WTC11 (cell line): ENCODE data around the gene TCAIM. TPM values are rescaled to one million over a fixed set of nuclear protein-coding genes. Genes with fewer than 3 reads are reported as not detected.

Experiments used
- ATAC-seq: fragments of 200-7000 bp; cut with Tn5 transposase; 2 replicates; pipeline ENCODE4 v1.10.0; 2021; ENCODE audit warnings: mild to moderate bottlenecking, moderate library complexity
- CTCF ChIA-PET: fragments of 300-600 bp; sonication (Branson Sonifier 250); formaldehyde crosslinking; loops from one replicate; lab custom pipeline; 2021; ENCODE audit warnings: antibody characterized with exemption; lab: Charles Lee
- POLR2A ChIA-PET: fragments of 350-600 bp; sonication (Branson Sonifier 250); formaldehyde crosslinking; loops from one replicate; lab custom pipeline; 2021; ENCODE audit warnings: antibody characterized with exemption; lab: Charles Lee
- DNase-seq: peaks from one replicate; pipeline ENCODE4 v3.0.0; 2021; ENCODE audit warnings: low spot score
- H3K27ac Mint-ChIP-seq: 2 replicates; pipeline ENCODE4 v1.8.0; 2021; ENCODE audit warnings: mixed read lengths
- H3K27me3 Mint-ChIP-seq: 2 replicates; pipeline ENCODE4 v1.8.0; 2021; ENCODE audit warnings: low read depth, mild to moderate bottlenecking, moderate library complexity, mixed read lengths
- H3K36me3 Mint-ChIP-seq: 2 replicates; pipeline ENCODE4 v1.8.0; 2021; ENCODE audit warnings: mixed read lengths
- H3K4me1 Mint-ChIP-seq: 2 replicates; pipeline ENCODE4 v1.8.0; 2022; ENCODE audit warnings: mixed read lengths
- H3K4me3 Mint-ChIP-seq: 2 replicates; pipeline ENCODE4 v1.8.0; 2021; ENCODE audit warnings: mild to moderate bottlenecking, moderate library complexity, mixed read lengths
- H3K9me3 Mint-ChIP-seq: 2 replicates; pipeline ENCODE4 v1.8.0; 2021; ENCODE audit warnings: mixed read lengths
- ATF2 ChIP-seq: sonication (generic); formaldehyde crosslinking; IDR thresholded peaks from 2 replicates; pipeline ENCODE4 v1.8.1; 2022; ENCODE audit warnings: low read depth, missing genetic modification reagents, borderline replicate concordance
- CBFB ChIP-seq: sonication (generic); formaldehyde crosslinking; IDR thresholded peaks from 2 replicates; pipeline ENCODE4 v1.8.1; 2022; ENCODE audit warnings: mild to moderate bottlenecking, low read depth, missing genetic modification reagents
- CDX4 ChIP-seq: fragments of 250-450 bp; sonication (Bioruptor Pico); IDR thresholded peaks from 2 replicates; pipeline ENCODE4 v1.9.0; 2021; ENCODE audit warnings: moderate library complexity, mild to moderate bottlenecking, inconsistent platforms, borderline replicate concordance
- E2F5 ChIP-seq: sonication (generic); formaldehyde crosslinking; IDR thresholded peaks from 2 replicates; pipeline ENCODE4 v1.8.1; 2022; ENCODE audit warnings: mild to moderate bottlenecking, moderate library complexity, missing genetic modification reagents
- EMX1 ChIP-seq: fragments of 250-450 bp; sonication (Bioruptor Pico); IDR thresholded peaks from 2 replicates; pipeline ENCODE4 v1.8.0; 2021; ENCODE audit warnings: mild to moderate bottlenecking
- ERG ChIP-seq: fragments of 250-450 bp; sonication (Bioruptor Pico); IDR thresholded peaks from 2 replicates; pipeline ENCODE4 v1.8.0; 2021; ENCODE audit warnings: mild to moderate bottlenecking
- FOXK1 ChIP-seq: sonication (generic); formaldehyde crosslinking; IDR thresholded peaks from 2 replicates; pipeline ENCODE4 v1.8.0; 2022; ENCODE audit warnings: mild to moderate bottlenecking, moderate library complexity, missing genetic modification reagents
- FOXP1 ChIP-seq: sonication (generic); formaldehyde crosslinking; IDR thresholded peaks from 2 replicates; pipeline ENCODE4 v1.8.0; 2022; ENCODE audit warnings: missing genetic modification reagents, mild to moderate bottlenecking, moderate library complexity, borderline replicate concordance
- FOXP4 ChIP-seq: sonication (generic); formaldehyde crosslinking; IDR thresholded peaks from 2 replicates; pipeline ENCODE4 v1.8.0; 2022; ENCODE audit warnings: mild to moderate bottlenecking, missing genetic modification reagents
- IRF1 ChIP-seq: sonication (generic); formaldehyde crosslinking; IDR thresholded peaks from 2 replicates; pipeline ENCODE4 v1.8.0; 2023; ENCODE audit warnings: missing genetic modification reagents
- JAZF1 ChIP-seq: fragments of 250-450 bp; sonication (Bioruptor Pico); IDR thresholded peaks from 2 replicates; pipeline ENCODE4 v1.9.0; 2021; ENCODE audit warnings: moderate library complexity, mild to moderate bottlenecking, inconsistent platforms
- MAX ChIP-seq: sonication (generic); formaldehyde crosslinking; IDR thresholded peaks from 2 replicates; pipeline ENCODE4 v1.8.0; 2022; ENCODE audit warnings: mild to moderate bottlenecking, missing genetic modification reagents
- MXD4 ChIP-seq: fragments of 250-450 bp; sonication (Bioruptor Pico); IDR thresholded peaks from 2 replicates; pipeline ENCODE4 v1.8.0; 2021; ENCODE audit warnings: mild to moderate bottlenecking, moderate library complexity, borderline replicate concordance
- NFE2L1 ChIP-seq: sonication (generic); formaldehyde crosslinking; IDR thresholded peaks from 2 replicates; pipeline ENCODE4 v1.8.1; 2023; ENCODE audit warnings: missing genetic modification reagents
- NR2C2 ChIP-seq: sonication (generic); formaldehyde crosslinking; IDR thresholded peaks from 2 replicates; pipeline ENCODE4 v1.8.0; 2022; ENCODE audit warnings: mild to moderate bottlenecking, missing genetic modification reagents
- USF1 ChIP-seq: sonication (generic); formaldehyde crosslinking; IDR thresholded peaks from 2 replicates; pipeline ENCODE4 v1.8.0; 2022; ENCODE audit warnings: mild to moderate bottlenecking, missing genetic modification reagents
- ZNF232 ChIP-seq: sonication (generic); formaldehyde crosslinking; IDR thresholded peaks from 2 replicates; pipeline ENCODE4 v1.8.0; 2022; ENCODE audit warnings: mild to moderate bottlenecking, missing genetic modification reagents
- ZNF396 ChIP-seq: fragments of 250-450 bp; sonication (Bioruptor Pico); IDR thresholded peaks from 2 replicates; pipeline ENCODE4 v1.8.0; 2021; ENCODE audit warnings: mild to moderate bottlenecking, moderate library complexity, borderline replicate concordance
- ZNF416 ChIP-seq: fragments of 250-450 bp; sonication (Bioruptor Pico); IDR thresholded peaks from 2 replicates; pipeline ENCODE4 v1.9.0; 2021; ENCODE audit warnings: mild to moderate bottlenecking, inconsistent platforms
- ZNF512 ChIP-seq: sonication (generic); formaldehyde crosslinking; IDR thresholded peaks from 2 replicates; pipeline ENCODE4 v1.8.1; 2022; ENCODE audit warnings: missing genetic modification reagents, borderline replicate concordance
- ZSCAN18 ChIP-seq: fragments of 250-450 bp; sonication (Bioruptor Pico); IDR thresholded peaks from 2 replicates; pipeline ENCODE4 v2.1.2; 2022; ENCODE audit warnings: mild to moderate bottlenecking, moderate library complexity
- total RNA-seq: library from RNA; stranded (reverse); gene quantifications from 3 replicates; pipeline ENCODE4 v1.2.3, GENCODE V29; 2021

Gene TCAIM
- total RNA-seq, 1 experiment from 2014 or later: 18.9 TPM

GRCh38 chr3:44419116-44419922 is 80.8 kb downstream of the TCAIM start (continued):
- TF ChIP-seq JAZF1 (CRISPR knock-in tag) (no peak), FOXP4 (CRISPR knock-in tag) (no peak), ZNF512 (no peak), IRF1 (CRISPR knock-in tag) (no peak)

- Mint-ChIP-seq H3K27ac (no peak overlapping the region), H3K36me3 (no peaks in the 10 kb centered on the region), H3K4me1 (no peaks in the 10 kb centered on the region), H3K9me3 (peaks cover 11% of the 10 kb centered on the region), H3K4me3 (no peak overlapping the region), H3K27me3 (no peaks in the 10 kb centered on the region; the same call in 1 of the 2 replicates)
- no peak for ATAC-seq
- CTCF ChIA-PET: no interaction called here
- no peak for DNase-seq
- POLR2A ChIA-PET: no interaction called here
- no peak for TF ChIP-seq NR2C2
- no peak for TF ChIP-seq E2F5 (CRISPR knock-in tag)
- no peak for TF ChIP-seq FOXP1 (CRISPR knock-in tag)
- no peak for TF ChIP-seq ZSCAN18 (CRISPR knock-in tag)
- no peak for TF ChIP-seq MAX (CRISPR knock-in tag)
- TF ChIP-seq JAZF1 (CRISPR knock-in tag): no peak
- no peak for TF ChIP-seq ATF2
- TF ChIP-seq USF1 (CRISPR knock-in tag): no peak
- no peak for TF ChIP-seq CDX4 (CRISPR knock-in tag)
- no peak for TF ChIP-seq ZNF232 (CRISPR knock-in tag)
- TF ChIP-seq FOXK1: no peak
- TF ChIP-seq ZNF396 (CRISPR knock-in tag): no peak
- no peak for TF ChIP-seq ZNF416
- no peak for TF ChIP-seq NFE2L1 (CRISPR knock-in tag)
- TF ChIP-seq EMX1 (CRISPR knock-in tag): no peak
- TF ChIP-seq MXD4 (CRISPR knock-in tag): no peak
- TF ChIP-seq CBFB (CRISPR knock-in tag): no peak
- no peak for TF ChIP-seq ERG (CRISPR knock-in tag)
Observed at GRCh38 chr3:44419923-44420650, 81.5 kb downstream of the TCAIM start.
